ENCODE measurements around the gene UNC45A. TPM values are rescaled to one million over a fixed set of nuclear protein-coding genes. Genes with fewer than 3 reads are reported as not detected.

The UNC45A gene
- total RNA-seq, 1 donor from 2014 or later, result 74.1 TPM

- Mint-ChIP-seq H3K4me3 (ENCODE audit: low read depth) (no peak overlapping the region), H3K27ac (no peak overlapping the region), H3K9me3 (no peaks in the 10 kb centered on the region), H3K36me3 (ENCODE audit: low read depth) (peaks cover 73% of the 10 kb centered on the region), H3K4me1 (ENCODE audit: low read depth) (no peaks in the 10 kb centered on the region), H3K27me3 (ENCODE audit: low read depth) (no peaks in the 10 kb centered on the region)
- intact Hi-C loops (cut with micrococcal nuclease), result no loop called here
- DNase-seq (ENCODE audit: low spot score), result no peak
Observed at GRCh38 chr15:90948506-90948905, 13.4 kb downstream of the UNC45A start.

DNA sequence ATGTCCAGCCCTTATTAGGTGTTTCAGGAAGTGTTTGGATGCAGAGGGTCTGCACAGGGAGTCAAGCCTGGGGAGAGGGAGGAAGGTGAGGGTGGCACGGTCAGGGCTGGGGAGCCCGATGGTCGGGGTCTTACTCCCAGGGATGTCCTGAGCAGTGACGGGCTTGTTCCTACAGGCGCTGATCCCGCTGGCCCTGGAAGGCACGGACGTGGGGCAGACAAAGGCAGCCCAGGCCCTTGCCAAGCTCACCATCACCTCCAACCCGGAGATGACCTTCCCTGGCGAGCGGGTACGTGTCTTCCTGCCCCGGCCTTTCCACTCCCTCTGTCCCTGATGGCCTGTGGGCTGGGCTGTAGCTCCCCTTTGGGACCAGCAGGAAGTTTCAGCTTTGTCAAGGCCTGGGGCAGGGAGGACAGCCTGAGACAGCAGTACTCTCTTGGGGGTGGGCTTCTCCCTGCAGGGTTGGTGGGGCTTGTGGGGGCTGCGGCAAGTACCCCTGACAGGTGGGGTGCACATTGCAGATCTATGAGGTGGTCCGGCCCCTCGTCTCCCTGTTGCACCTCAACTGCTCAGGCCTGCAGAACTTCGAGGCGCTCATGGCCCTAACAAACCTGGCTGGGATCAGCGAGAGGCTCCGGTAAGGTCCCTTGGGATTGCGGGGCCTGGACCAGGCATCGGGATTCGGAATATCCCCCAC, 15.0 kb downstream of the UNC45A start:
- DNase-seq (ENCODE audit: low spot score), result no peak
- intact Hi-C loops (cut with micrococcal nuclease), result no loop called here
- Mint-ChIP-seq H3K9me3 (no peaks in the 10 kb centered on the region), H3K36me3 (ENCODE audit: low read depth) (peaks cover 69% of the 10 kb centered on the region), H3K27ac (no peak overlapping the region), H3K4me3 (ENCODE audit: low read depth) (no peak overlapping the region), H3K4me1 (ENCODE audit: low read depth) (peaks cover 5% of the 10 kb centered on the region), H3K27me3 (ENCODE audit: low read depth) (no peaks in the 10 kb centered on the region)

GRCh38 chr15:90950676-90951075, 15.6 kb downstream of the UNC45A start:
- Mint-ChIP-seq H3K4me3 (ENCODE audit: low read depth) (no peak overlapping the region), H3K4me1 (ENCODE audit: low read depth) (peaks cover 5% of the 10 kb centered on the region), H3K27ac (no peak overlapping the region), H3K27me3 (ENCODE audit: low read depth) (no peaks in the 10 kb centered on the region), H3K9me3 (no peaks in the 10 kb centered on the region), H3K36me3 (ENCODE audit: low read depth) (peaks cover 67% of the 10 kb centered on the region)
- DNase-seq (ENCODE audit: low spot score), result no peak
- intact Hi-C loops (cut with micrococcal nuclease), result no loop called here

GRCh38 chr15:90952901-90953677, 18.0 kb downstream of the UNC45A start:
- no peak overlapping the region for H3K4me3 Mint-ChIP-seq (ENCODE audit: low read depth)
- no peak for DNase-seq (ENCODE audit: low spot score)
- H3K27ac Mint-ChIP-seq, result no peak overlapping the region
- H3K27me3 Mint-ChIP-seq (ENCODE audit: low read depth), result no peaks in the 10 kb centered on the region
- intact Hi-C loops (cut with micrococcal nuclease), result no loop called here
- H3K9me3 Mint-ChIP-seq, result no peaks in the 10 kb centered on the region
- H3K36me3 Mint-ChIP-seq (ENCODE audit: low read depth), result peaks cover 56% of the 10 kb centered on the region
- H3K4me1 Mint-ChIP-seq (ENCODE audit: low read depth), result peaks cover 15% of the 10 kb centered on the region

- no peaks in the 10 kb centered on the region for H3K9me3 Mint-ChIP-seq
- peak overlapping the region; percentile 85 for H3K4me3 Mint-ChIP-seq (ENCODE audit: low read depth)
- peaks cover 47% of the 10 kb centered on the region for H3K36me3 Mint-ChIP-seq (ENCODE audit: low read depth)
- no peak for DNase-seq (ENCODE audit: low spot score)
- H3K27ac Mint-ChIP-seq, result peak overlapping the region; percentile 93
- H3K27me3 Mint-ChIP-seq (ENCODE audit: low read depth), result no peaks in the 10 kb centered on the region
- H3K4me1 Mint-ChIP-seq (ENCODE audit: low read depth), result peaks cover 15% of the 10 kb centered on the region
- intact Hi-C loops (cut with micrococcal nuclease), result loop anchor here (1.0 kb wide), 1 partner anchor 19 kb away; the partner anchor contains the start of gene UNC45A
Observed at GRCh38 chr15:90953947-90954711, 19.0 kb downstream of the UNC45A start.

- H3K9me3 Mint-ChIP-seq, result no peaks in the 10 kb centered on the region
- no peaks in the 10 kb centered on the region for H3K27me3 Mint-ChIP-seq (ENCODE audit: low read depth)
- H3K36me3 Mint-ChIP-seq (ENCODE audit: low read depth), result peaks cover 46% of the 10 kb centered on the region
- intact Hi-C loops (cut with micrococcal nuclease), result loop anchor here (1.0 to 5.0 kb wide), 3 partner anchors 20 to 77 kb away; partner anchors contain the start of genes PRC1 and UNC45A
- H3K27ac Mint-ChIP-seq, result peak within 1 kb of the TSS; percentile 93
- peak within 1 kb of the TSS; percentile 85 for H3K4me3 Mint-ChIP-seq (ENCODE audit: low read depth)
- peaks cover 15% of the 10 kb centered on the region for H3K4me1 Mint-ChIP-seq (ENCODE audit: low read depth)
- peak; percentile 91 for DNase-seq (ENCODE audit: low spot score)
Observed at GRCh38 chr15:90954712-90955623, 19.9 kb downstream of the UNC45A start, which contains the start of gene RCCD1. Gene RCCD1, plus strand, starts transcription at chr15:90954884. Its CDS starts 1,851 bp downstream, at chr15:90956735.

- Mint-ChIP-seq H3K27ac (peak overlapping the region; percentile 93), H3K36me3 (ENCODE audit: low read depth) (peaks cover 48% of the 10 kb centered on the region), H3K27me3 (ENCODE audit: low read depth) (no peaks in the 10 kb centered on the region), H3K9me3 (no peaks in the 10 kb centered on the region), H3K4me1 (ENCODE audit: low read depth) (peaks cover 15% of the 10 kb centered on the region), H3K4me3 (ENCODE audit: low read depth) (peak overlapping the region; percentile 85)
- intact Hi-C loops (cut with micrococcal nuclease), result loop anchor here (1.0 to 5.0 kb wide), 3 partner anchors 37 to 95 kb away; partner anchors contain the start of gene PRC1
- DNase-seq (ENCODE audit: low spot score), result no peak
Observed at GRCh38 chr15:90955624-90956273, 20.7 kb downstream of the UNC45A start.

DNA sequence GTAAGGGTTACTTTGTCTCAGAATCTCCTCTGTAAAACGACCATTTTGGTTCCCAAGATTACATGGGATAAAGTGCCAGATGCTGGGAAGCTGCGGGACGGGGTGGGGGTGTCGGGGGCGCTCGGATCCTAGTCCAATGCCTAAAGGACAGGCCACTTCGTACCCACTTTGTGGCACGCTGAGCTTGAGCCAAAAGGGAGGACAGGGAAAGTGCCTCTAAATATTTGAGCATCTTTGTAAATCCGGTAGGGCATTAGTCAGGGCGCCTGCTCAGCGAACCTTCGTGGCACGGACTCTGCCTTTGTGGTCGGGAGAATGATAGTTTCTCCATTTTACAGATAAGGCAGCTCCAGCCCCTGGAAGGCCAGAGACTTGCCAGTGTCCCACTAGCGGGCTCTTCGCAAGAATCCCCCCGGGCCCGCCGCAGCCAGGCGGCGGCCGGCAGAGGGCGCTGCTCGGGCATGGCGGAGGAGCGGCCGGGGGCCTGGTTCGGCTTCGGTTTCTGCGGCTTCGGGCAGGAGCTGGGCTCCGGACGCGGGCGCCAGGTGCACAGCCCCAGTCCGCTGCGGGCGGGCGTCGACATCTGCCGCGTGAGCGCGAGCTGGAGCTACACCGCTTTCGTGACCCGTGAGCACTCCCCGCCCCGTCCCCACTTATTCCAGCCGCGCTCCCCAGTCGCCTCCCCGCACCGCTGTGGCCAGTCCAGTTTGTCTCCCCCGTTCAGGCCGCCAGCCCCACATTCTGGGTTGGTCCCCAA, 21.4 kb downstream of the UNC45A start:
- Mint-ChIP-seq H3K4me1 (ENCODE audit: low read depth) (peaks cover 15% of the 10 kb centered on the region), H3K9me3 (no peaks in the 10 kb centered on the region), H3K27ac (peak overlapping the region; percentile 86), H3K4me3 (ENCODE audit: low read depth) (peak overlapping the region; percentile 85), H3K27me3 (ENCODE audit: low read depth) (no peaks in the 10 kb centered on the region), H3K36me3 (ENCODE audit: low read depth) (peaks cover 53% of the 10 kb centered on the region)
- intact Hi-C loops (cut with micrococcal nuclease), result loop anchor here (1.0 to 5.0 kb wide), 3 partner anchors 36 to 94 kb away; partner anchors contain the start of gene PRC1
- peak; percentile 50 for DNase-seq (ENCODE audit: low spot score)

DNA sequence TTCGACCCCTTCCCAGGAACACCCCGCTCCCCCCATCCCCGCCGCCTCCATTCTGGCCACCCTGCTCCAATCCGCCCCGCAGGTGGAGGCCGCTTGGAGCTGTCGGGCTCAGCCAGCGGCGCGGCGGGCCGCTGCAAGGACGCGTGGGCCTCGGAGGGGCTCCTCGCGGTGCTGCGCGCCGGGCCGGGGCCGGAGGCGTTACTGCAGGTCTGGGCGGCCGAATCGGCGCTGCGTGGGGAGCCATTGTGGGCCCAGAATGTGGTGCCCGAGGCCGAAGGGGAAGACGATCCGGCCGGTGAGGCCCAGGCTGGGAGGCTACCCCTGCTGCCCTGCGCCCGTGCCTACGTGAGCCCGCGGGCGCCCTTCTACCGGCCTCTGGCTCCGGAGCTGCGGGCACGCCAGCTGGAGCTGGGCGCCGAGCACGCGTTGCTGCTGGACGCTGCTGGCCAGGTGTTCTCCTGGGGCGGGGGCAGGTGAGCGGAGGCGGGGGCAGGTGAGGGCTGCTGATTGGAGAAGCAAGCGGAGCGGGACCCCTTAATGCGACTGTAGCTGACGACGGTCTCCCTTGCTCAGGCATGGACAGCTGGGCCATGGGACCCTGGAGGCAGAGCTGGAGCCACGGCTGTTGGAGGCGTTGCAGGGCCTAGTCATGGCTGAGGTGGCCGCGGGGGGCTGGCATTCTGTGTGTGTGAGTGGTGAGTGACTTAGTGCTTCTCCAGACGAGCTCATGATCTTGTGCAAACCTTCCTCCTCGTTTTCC, 22.1 kb downstream of the UNC45A start:
- no peak for DNase-seq (ENCODE audit: low spot score)
- H3K27ac Mint-ChIP-seq, result peak overlapping the region; percentile 34
- intact Hi-C loops (cut with micrococcal nuclease), result loop anchor here (5.0 kb wide), 2 partner anchors 35 to 75 kb away; partner anchors contain the start of gene PRC1

GRCh38 chr15:90957791-90958190, 22.7 kb downstream of the UNC45A start:
- H3K27me3 Mint-ChIP-seq (ENCODE audit: low read depth), result no peaks in the 10 kb centered on the region
- DNase-seq (ENCODE audit: low spot score), result no peak
- no peaks in the 10 kb centered on the region for H3K9me3 Mint-ChIP-seq
- H3K4me1 Mint-ChIP-seq (ENCODE audit: low read depth), result peaks cover 18% of the 10 kb centered on the region
- peaks cover 54% of the 10 kb centered on the region for H3K36me3 Mint-ChIP-seq (ENCODE audit: low read depth)
- H3K27ac Mint-ChIP-seq, result peak overlapping the region; percentile 34
- H3K4me3 Mint-ChIP-seq (ENCODE audit: low read depth), result peak overlapping the region; percentile 71
- intact Hi-C loops (cut with micrococcal nuclease), result loop anchor here (5.0 kb wide), 2 partner anchors 35 to 75 kb away; partner anchors contain the start of gene PRC1

More for the DNA sequence above, 22.1 kb downstream of the UNC45A start:
- Mint-ChIP-seq H3K9me3 (no peaks in the 10 kb centered on the region), H3K27me3 (ENCODE audit: low read depth) (no peaks in the 10 kb centered on the region), H3K36me3 (ENCODE audit: low read depth) (peaks cover 53% of the 10 kb centered on the region), H3K4me3 (ENCODE audit: low read depth) (peak overlapping the region; percentile 71), H3K4me1 (ENCODE audit: low read depth) (peaks cover 17% of the 10 kb centered on the region)
